ENCODE results near the gene APOO. TPM values are rescaled to one million over a fixed set of nuclear protein-coding genes. Genes with fewer than 3 reads are reported as not detected.

Gene APOO
- total RNA-seq, 1 experiment from 2014 or later, result 95.3 TPM

GRCh38 chrX:23900220-23900797 lies 7.4 kb downstream of the APOO start:
- H4K91ac ChIP-seq (ENCODE audit: insufficient read length, low read depth, low read length), result no peak overlapping the region
- H3K4me2 ChIP-seq (ENCODE audit: insufficient read depth, insufficient read length, low read length), result no peak overlapping the region
- no peak overlapping the region for H2AFZ ChIP-seq (ENCODE audit: low read length)
- H3K4me1 ChIP-seq (ENCODE audit: insufficient read depth, low read length), result peaks cover 3% of the 10 kb centered on the region; the same call in 1 of the 2 replicates
- H2BK20ac ChIP-seq (ENCODE audit: low read depth, low read length, poor library complexity, severe bottlenecking), result no peak overlapping the region
- H3K79me1 ChIP-seq (ENCODE audit: insufficient read depth, low read depth, low read length, poor library complexity, severe bottlenecking), result peaks cover 2% of the 10 kb centered on the region
- no peak overlapping the region for H3K4ac ChIP-seq (ENCODE audit: low read depth, low read length)
- TF ChIP-seq, protein P1, sequence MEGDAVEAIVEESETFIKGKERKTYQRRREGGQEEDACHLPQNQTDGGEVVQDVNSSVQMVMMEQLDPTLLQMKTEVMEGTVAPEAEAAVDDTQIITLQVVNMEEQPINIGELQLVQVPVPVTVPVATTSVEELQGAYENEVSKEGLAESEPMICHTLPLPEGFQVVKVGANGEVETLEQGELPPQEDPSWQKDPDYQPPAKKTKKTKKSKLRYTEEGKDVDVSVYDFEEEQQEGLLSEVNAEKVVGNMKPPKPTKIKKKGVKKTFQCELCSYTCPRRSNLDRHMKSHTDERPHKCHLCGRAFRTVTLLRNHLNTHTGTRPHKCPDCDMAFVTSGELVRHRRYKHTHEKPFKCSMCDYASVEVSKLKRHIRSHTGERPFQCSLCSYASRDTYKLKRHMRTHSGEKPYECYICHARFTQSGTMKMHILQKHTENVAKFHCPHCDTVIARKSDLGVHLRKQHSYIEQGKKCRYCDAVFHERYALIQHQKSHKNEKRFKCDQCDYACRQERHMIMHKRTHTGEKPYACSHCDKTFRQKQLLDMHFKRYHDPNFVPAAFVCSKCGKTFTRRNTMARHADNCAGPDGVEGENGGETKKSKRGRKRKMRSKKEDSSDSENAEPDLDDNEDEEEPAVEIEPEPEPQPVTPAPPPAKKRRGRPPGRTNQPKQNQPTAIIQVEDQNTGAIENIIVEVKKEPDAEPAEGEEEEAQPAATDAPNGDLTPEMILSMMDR (conservative IDR thresholded peaks at IDR 0.05), result no peak
- H3K9me3 ChIP-seq (ENCODE audit: control insufficient read depth, low read depth, low read length), result no peaks in the 10 kb centered on the region
- no peaks in the 10 kb centered on the region for H3K27me3 ChIP-seq (ENCODE audit: insufficient read depth, low read length)
- Mint-ChIP-seq H3K36me3 (ENCODE audit: insufficient read depth in 1 of 3, low read depth in 3 of 3) (peaks cover 2 to 10% (median 2%) of the 10 kb centered on the region in 3 experiments; a peak in 6 of 7 replicates), H3K4me1 (peaks cover 26 to 27% of the 10 kb centered on the region in 2 experiments), H3K9me3 (no peaks in the 10 kb centered on the region), H3K27ac (peak overlapping the region in 2 of 3 experiments; percentile 32 to 86; a peak in 3 of 7 replicates), H3K4me3 (no peak overlapping the region), H3K27me3 (ENCODE audit: low read depth) (no peaks in the 10 kb centered on the region)
- H4K5ac ChIP-seq (ENCODE audit: insufficient read length, low read depth, low read length), result no peak overlapping the region
- H2BK15ac ChIP-seq (ENCODE audit: low read depth, low read length), result no peak overlapping the region
- no peak overlapping the region for H3K9ac ChIP-seq (ENCODE audit: extremely low read depth, insufficient read length, low read length)
- H3K79me2 ChIP-seq (ENCODE audit: insufficient read depth, low read length), result peaks cover 2% of the 10 kb centered on the region; the same call in 1 of the 2 replicates
- H4K20me1 ChIP-seq (ENCODE audit: control insufficient read depth, insufficient read depth, insufficient read length), result no peaks in the 10 kb centered on the region
- H3K14ac ChIP-seq (ENCODE audit: insufficient read depth, low read length), result no peak overlapping the region
- no peak overlapping the region for H4K8ac ChIP-seq (replicated peaks; ENCODE audit: insufficient read length, low read depth, low read length)
- no peak overlapping the region for H3T11ph ChIP-seq (ENCODE audit: low read length)
- H3K56ac ChIP-seq (ENCODE audit: insufficient read length, low read depth, low read length), result no peak overlapping the region
- H3K23ac ChIP-seq (ENCODE audit: insufficient read length, low read depth, low read length), result no peak overlapping the region
- H2BK12ac ChIP-seq (ENCODE audit: insufficient read length, low read depth, low read length), result no peak overlapping the region
- H3K27ac ChIP-seq (ENCODE audit: insufficient read length, low read depth, low read length), result no peak overlapping the region
- whole genome bisulfite sequencing (ENCODE audit: extremely low coverage, insufficient read length, low lambda C conversion rate), result no CpG with 5 or more reads among the region's 12 CpGs
- no peak overlapping the region for H2AK5ac ChIP-seq (ENCODE audit: insufficient read length, low read length)
- H2BK120ac ChIP-seq (ENCODE audit: low read depth, low read length, poor library complexity, severe bottlenecking), result no peak overlapping the region
- no peaks in the 10 kb centered on the region for H3K23me2 ChIP-seq (ENCODE audit: insufficient read length, low read depth, low read length, poor library complexity, severe bottlenecking)
- H3K18ac ChIP-seq (ENCODE audit: insufficient read length, low read depth, low read length), result no peak overlapping the region
- DNase-seq, result no peak
- no peak overlapping the region for H2BK5ac ChIP-seq (ENCODE audit: insufficient read length, low read length)

Data from H9 (cell line).